HCT116 (cell line): ENCODE data around the gene PTTG2. TPM values are rescaled to one million over a fixed set of nuclear protein-coding genes. Genes with fewer than 3 reads are reported as not detected.

Experiments
- ATAC-seq: fragments of 200-7000 bp; cut with Tn5 transposase; 2 replicates; pipeline ENCODE4 v1.9.1; 2020; ENCODE audit warnings: mild to moderate bottlenecking, moderate library complexity
- BruUV-seq: library from RNA; stranded (reverse); fragments of 400-500 nt; replicated peaks from 2 replicates; lab custom pipeline; 2021; lab: Mats Ljungman, UMichigan
- CTCF ChIA-PET: fragments of 300-600 bp; sonication (Branson Sonifier 250); formaldehyde crosslinking; loops from one replicate; lab custom pipeline; 2021; ENCODE audit warnings: antibody characterized with exemption; lab: Charles Lee
- POLR2A ChIA-PET: fragments of 300-600, 350-600 bp; sonication (Branson Sonifier 250); formaldehyde crosslinking; loops from one replicate; lab custom pipeline; 2021; ENCODE audit warnings: antibody characterized with exemption; lab: Charles Lee
- RAD21 ChIA-PET, 2 experiments: fragments of 300-600 bp; sonication (Branson Sonifier 250); formaldehyde crosslinking; loops; one replicate each; lab custom pipeline; 2023; ENCODE audit warnings: low total read pairs in 2 of 2; ENCODE audit not compliant: uncharacterized antibody in 2 of 2, unreplicated experiment in 2 of 2, low non-redundant PET in 1 of 2; lab: Charles Lee
- DNase-seq: peaks from one replicate; pipeline ENCODE4 v3.0.0-alpha.2; 2010; ENCODE audit warnings: low read depth, low spot score
- H2AFZ ChIP-seq: fragments of 200-600 bp; shearing (Covaris generic), sonication (generic); 2 replicates; pipeline ENCODE4 v1.6.1; 2017; ENCODE audit warnings: low read depth, mixed run types, mixed read lengths, antibody characterized with exemption, low read length; ENCODE audit not compliant: poor library complexity, severe bottlenecking
- H3K27ac ChIP-seq: 2 replicates; pipeline ENCODE4 v1.5.1; 2012; ENCODE audit warnings: low read depth, low read length
- H3K27me3 ChIP-seq: fragments of 200-600 bp; sonication (generic); 2 replicates; pipeline ENCODE4 v1.6.1; 2016; ENCODE audit warnings: mixed run types, low read length, mixed read lengths; ENCODE audit not compliant: insufficient read depth
- H3K36me3 ChIP-seq, 2 experiments: fragments of 200-500 bp in 1 of 2; fragments of 200-600 bp in 1 of 2; sonication (Bioruptor generic) in 1 of 2; sonication (generic) in 1 of 2; 2 replicates each; pipeline versions ENCODE4 v1.5.1 to v1.6.1; 2014 to 2016; ENCODE audit warnings: low read length in 2 of 2, inconsistent platforms in 1 of 2, mixed read lengths in 1 of 2, mixed run types in 1 of 2; ENCODE audit not compliant: insufficient read depth in 2 of 2, control insufficient read depth in 1 of 2
- H3K4me1 ChIP-seq, 2 experiments: fragments of 200-600 bp in 1 of 2; sonication (generic) in 1 of 2; 2 replicates each; pipeline versions ENCODE4 v1.5.1 to v1.6.1; 2012 to 2017; ENCODE audit warnings: low read length in 2 of 2, inconsistent platforms in 1 of 2, mild to moderate bottlenecking in 1 of 2, mixed read lengths in 1 of 2, mixed run types in 1 of 2, moderate library complexity in 1 of 2; ENCODE audit not compliant: insufficient read depth in 2 of 2, control insufficient read depth in 1 of 2
- H3K4me2 ChIP-seq: fragments of 200-600 bp; sonication (generic); 2 replicates; pipeline ENCODE4 v1.6.1; 2017; ENCODE audit warnings: mixed run types, low read length, mixed read lengths
- H3K4me3 ChIP-seq, 2 experiments: fragments of 200-600 bp in 1 of 2; sonication (generic) in 1 of 2; replicated peaks in 1 of 2; 2 replicates each; pipeline ENCODE4 v1.5.1; 2011 to 2016; ENCODE audit warnings: low read length in 2 of 2, control low read depth in 1 of 2, low read depth in 1 of 2, mild to moderate bottlenecking in 1 of 2, mixed read lengths in 1 of 2, mixed run types in 1 of 2
- H3K79me2 ChIP-seq: fragments of 200-600 bp; sonication (generic); 2 replicates; pipeline ENCODE4 v1.6.1; 2017; ENCODE audit warnings: mild to moderate bottlenecking, mixed run types, low read length, moderate library complexity, mixed read lengths; ENCODE audit not compliant: insufficient read depth
- H3K9ac ChIP-seq: fragments of 200-600 bp; sonication (generic); 2 replicates; pipeline ENCODE4 v1.6.1; 2016; ENCODE audit warnings: low read length, mixed read lengths
- H3K9me2 ChIP-seq: fragments of 200-600 bp; sonication (generic), shearing (Covaris generic); 2 replicates; pipeline ENCODE4 v1.6.1; 2017; ENCODE audit warnings: mixed run types, mild to moderate bottlenecking, moderate library complexity; ENCODE audit not compliant: insufficient read depth
- H3K9me3 ChIP-seq, 2 experiments: fragments of 200-500 bp in 1 of 2; fragments of 200-600 bp in 1 of 2; sonication (Bioruptor generic) in 1 of 2; sonication (generic) in 1 of 2; 2 replicates each; pipeline ENCODE4 v1.6.1; 2014 to 2017; ENCODE audit warnings: low read length in 2 of 2, mixed read lengths in 2 of 2, inconsistent platforms in 1 of 2, low read depth in 1 of 2, mild to moderate bottlenecking in 1 of 2, mixed run types in 1 of 2, moderate library complexity in 1 of 2; ENCODE audit not compliant: control insufficient read depth in 1 of 2, insufficient read depth in 1 of 2
- H4K20me1 ChIP-seq: fragments of 200-600 bp; sonication (generic), shearing (Covaris generic); 2 replicates; pipeline ENCODE4 v1.6.1; 2017; ENCODE audit warnings: mixed run types, mild to moderate bottlenecking, moderate library complexity; ENCODE audit not compliant: insufficient read depth
- ATF3 ChIP-seq: IDR thresholded peaks from 2 replicates; pipeline ENCODE4 v1.6.1; 2012
- EGR1 ChIP-seq: IDR thresholded peaks from 2 replicates; pipeline ENCODE4 v1.6.1; 2012; ENCODE audit warnings: low read depth
- EZH2phosphoT487 ChIP-seq: fragments of 200-600 bp; IDR thresholded peaks from 2 replicates; pipeline ENCODE4 v1.6.1; 2018; ENCODE audit warnings: antibody characterized with exemption, borderline replicate concordance
- FOSL1 ChIP-seq: IDR thresholded peaks from 2 replicates; pipeline ENCODE4 v1.6.1; 2012; ENCODE audit warnings: low read depth
- JUND ChIP-seq: IDR thresholded peaks from 2 replicates; pipeline ENCODE4 v1.6.1; 2012
- POLR2A ChIP-seq: IDR thresholded peaks from 2 replicates; pipeline ENCODE4 v1.7.0; 2011; ENCODE audit warnings: borderline replicate concordance; ENCODE audit not compliant: insufficient read depth, insufficient read length; ENCODE audit errors: extremely low read depth
- RAD21 ChIP-seq: IDR thresholded peaks from 2 replicates; pipeline ENCODE4 v1.6.1; 2012; ENCODE audit warnings: low read depth, mild to moderate bottlenecking
- YY1 ChIP-seq: IDR thresholded peaks from 2 replicates; pipeline ENCODE4 v1.6.1; 2011; ENCODE audit warnings: low read length, low read depth, moderate library complexity, mild to moderate bottlenecking; ENCODE audit not compliant: insufficient replicate concordance; ENCODE audit errors: extremely low read depth
- ZBTB33 ChIP-seq: IDR thresholded peaks from 2 replicates; pipeline ENCODE4 v1.6.1; 2011; ENCODE audit warnings: mild to moderate bottlenecking, low read length, moderate library complexity; ENCODE audit not compliant: insufficient replicate concordance; ENCODE audit errors: extremely low read depth
- ZFX ChIP-seq: fragments of 450-650 bp; IDR thresholded peaks from 2 replicates; pipeline ENCODE4 v1.6.1; 2017
- intact Hi-C: fragments of 100-400 bp; cut with micrococcal nuclease; formaldehyde crosslinking; loops from 2 replicates; pipeline ENCODE4 v1.10.0; 2022
- total RNA-seq: library from RNA; stranded (reverse); gene quantifications from one replicate; pipeline ENCODE4 v1.2.1, GENCODE V29; 2021; ENCODE audit not compliant: unreplicated experiment

PTTG2 gene
- total RNA-seq, 1 experiment from 2014 or later: not detected

- H3K4me3 ChIP-seq: no peak overlapping the region
- H3K79me2 ChIP-seq: peaks cover 55% of the 10 kb centered on the region
- CTCF ChIA-PET: interaction anchor here (1.2 kb wide), 1 partner anchor 12 kb away, joined by 3 read pairs; no protein-coding TSS in a partner anchor
- H3K9me2 ChIP-seq: no peaks in the 10 kb centered on the region
- POLR2A ChIA-PET: no interaction called here
- H3K27me3 ChIP-seq: no peaks in the 10 kb centered on the region
- BruUV-seq: no TSS peak
- peaks cover 0 to 18% of the 10 kb centered on the region in 2 experiments; a peak in 2 of 4 replicates for H3K4me1 ChIP-seq
- no peak overlapping the region for H3K4me2 ChIP-seq
- H3K9me3 ChIP-seq: no peaks in the 10 kb centered on the region
- ATAC-seq (no peak), DNase-seq (no peak)
- no peak for TF ChIP-seq EGR1
- no peak for TF ChIP-seq RAD21
- no peak for TF ChIP-seq JUND
- no peak for TF ChIP-seq ZBTB33
- TF ChIP-seq YY1: no peak
- TF ChIP-seq ZFX: no peak
- TF ChIP-seq ATF3: no peak
- no peak for TF ChIP-seq POLR2A
- TF ChIP-seq FOSL1: no peak
- TF ChIP-seq EZH2phosphoT487: no peak
- H3K9ac ChIP-seq: no peak overlapping the region
- H3K36me3 ChIP-seq: no peaks in the 10 kb centered on the region
- intact Hi-C loops: no loop called here
- H3K27ac ChIP-seq: no peak overlapping the region
- RAD21 ChIA-PET: no interaction called here
- H4K20me1 ChIP-seq: no peaks in the 10 kb centered on the region
- no peak overlapping the region for H2AFZ ChIP-seq
Observed at GRCh38 chr4:37982736-37983135, 22.5 kb downstream of the PTTG2 start.
